ENCODE results near the gene POU6F2. TPM values are rescaled to one million over a fixed set of nuclear protein-coding genes. Genes with fewer than 3 reads are reported as not detected.

The POU6F2 gene
- total and polyA plus RNA-seq, 4 donors: 0.38 to 1.9 (median 1.5) TPM; not detected in 1

DNA sequence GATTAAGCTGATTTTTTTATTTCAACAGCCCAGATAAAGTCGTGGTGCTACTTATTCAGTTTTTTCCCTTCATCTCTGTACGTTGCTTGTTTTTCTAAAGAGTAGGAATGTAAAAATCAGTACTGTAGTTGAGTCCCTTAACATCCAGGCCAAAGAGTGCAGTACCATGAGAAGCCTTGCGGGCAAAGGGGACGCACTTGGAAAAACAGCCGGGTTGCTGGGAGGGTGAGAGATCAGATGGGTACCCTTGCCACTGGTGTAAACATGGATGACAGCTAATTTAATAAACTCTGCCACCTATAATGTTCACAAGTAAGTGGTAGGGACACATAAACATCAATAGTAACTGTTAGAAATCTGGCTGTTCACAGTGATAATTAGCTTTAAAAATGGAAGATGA lies 175.9 kb downstream of the POU6F2 start:
- no peak overlapping the region for H3K4me3 ChIP-seq (ENCODE audit: low read length in 2 of 2)
- ATAC-seq (ENCODE audit: low FRiP score): no peak
- no peaks in the 10 kb centered on the region for H3K27me3 ChIP-seq (ENCODE audit: control insufficient read depth in 1 of 2, insufficient read depth in 2 of 2, low read length in 1 of 2)
- no peaks in the 10 kb centered on the region for H3K9me3 ChIP-seq (ENCODE audit: control insufficient read depth, low read length)
- H3K27ac ChIP-seq (ENCODE audit: low read depth in 1 of 2, low read length in 2 of 2): no peak overlapping the region
- 51 to 58% methylated on average over 5 of the region's 5 CpGs for WGBS, 2 donors
- intact Hi-C loops (cut with DNase I): no loop called here
- no peaks in the 10 kb centered on the region for H3K4me1 ChIP-seq (ENCODE audit: control insufficient read depth in 1 of 2, insufficient read depth in 2 of 2, low read length in 2 of 2)
- no peak for DNase-seq
- H3K36me3 ChIP-seq (ENCODE audit: control insufficient read depth in 1 of 2, insufficient read depth in 2 of 2, low read length in 1 of 2): no peaks in the 10 kb centered on the region

DNA sequence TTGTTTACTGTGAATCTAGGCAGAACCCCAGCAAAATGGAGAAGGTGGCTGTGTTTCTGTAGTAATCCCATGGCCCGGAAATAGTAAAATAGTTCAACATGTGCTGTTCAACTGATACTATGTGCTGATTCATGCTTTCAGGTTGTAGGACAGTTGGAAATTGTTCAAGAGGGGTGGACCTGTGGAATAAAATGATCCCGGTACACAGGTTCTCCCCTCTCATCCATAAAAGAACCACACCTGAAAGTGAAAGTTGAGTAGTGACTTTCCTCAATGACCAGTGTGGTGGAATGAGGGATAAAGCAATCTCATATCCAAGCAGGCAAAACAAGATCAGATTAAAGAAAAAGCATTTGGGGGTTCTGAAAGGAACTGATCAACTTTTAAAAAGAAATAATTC lies 177.1 kb downstream of the POU6F2 start:
- Histone ChIP-seq H3K9me3 (ENCODE audit: control insufficient read depth, low read length) (no peaks in the 10 kb centered on the region), H3K27ac (ENCODE audit: low read depth in 1 of 2, low read length in 2 of 2) (no peak overlapping the region), H3K36me3 (ENCODE audit: control insufficient read depth in 1 of 2, insufficient read depth in 2 of 2, low read length in 1 of 2) (no peaks in the 10 kb centered on the region), H3K4me3 (ENCODE audit: low read length in 2 of 2) (no peak overlapping the region), H3K4me1 (ENCODE audit: control insufficient read depth in 1 of 2, insufficient read depth in 2 of 2, low read length in 2 of 2) (no peaks in the 10 kb centered on the region), H3K27me3 (ENCODE audit: control insufficient read depth in 1 of 2, insufficient read depth in 2 of 2, low read length in 1 of 2) (no peaks in the 10 kb centered on the region)
- intact Hi-C loops (cut with DNase I): no loop called here
- DNase-seq (no peak), ATAC-seq (ENCODE audit: low FRiP score) (no peak)
- WGBS, 2 donors: 80 to 96% methylated on average over 2 of the region's 2 CpGs

DNA sequence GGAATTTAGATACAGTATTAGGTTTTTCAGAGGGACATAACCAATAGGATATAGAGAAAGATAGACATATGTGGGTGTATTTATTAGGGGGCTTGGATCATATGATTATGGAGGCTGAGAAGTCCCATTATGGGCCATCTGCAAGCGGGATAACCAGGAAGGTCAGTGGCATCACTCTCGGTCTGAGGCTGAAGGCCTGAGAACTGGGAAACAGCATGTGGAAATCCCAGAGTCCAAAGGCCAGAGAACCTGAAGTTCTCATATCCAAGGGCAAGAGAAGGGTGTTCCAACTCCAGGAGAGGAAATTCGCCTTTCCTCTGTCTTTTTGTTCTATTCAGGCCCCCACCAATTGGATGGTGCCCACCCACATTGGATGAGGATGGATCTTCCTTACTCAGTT lies 180.7 kb downstream of the POU6F2 start:
- no peak for ATAC-seq (ENCODE audit: low FRiP score)
- DNase-seq: no peak
- Histone ChIP-seq H3K36me3 (ENCODE audit: control insufficient read depth in 1 of 2, insufficient read depth in 2 of 2, low read length in 1 of 2) (no peaks in the 10 kb centered on the region), H3K27ac (ENCODE audit: low read depth in 1 of 2, low read length in 2 of 2) (no peak overlapping the region), H3K4me3 (ENCODE audit: low read length in 2 of 2) (no peak overlapping the region), H3K27me3 (ENCODE audit: control insufficient read depth in 1 of 2, insufficient read depth in 2 of 2, low read length in 1 of 2) (no peaks in the 10 kb centered on the region), H3K9me3 (ENCODE audit: control insufficient read depth, low read length) (no peaks in the 10 kb centered on the region), H3K4me1 (ENCODE audit: control insufficient read depth in 1 of 2, insufficient read depth in 2 of 2, low read length in 2 of 2) (no peaks in the 10 kb centered on the region)
- intact Hi-C loops (cut with DNase I): no loop called here
- WGBS, 2 donors: 87 to 93% methylated on average over 3 of the region's 3 CpGs

GRCh38 chr7:39161903-39162302 lies 184.2 kb downstream of the POU6F2 start:
- 50 to 58% methylated on average over 2 of the region's 2 CpGs for WGBS, 2 donors
- intact Hi-C loops (cut with DNase I): no loop called here
- H3K4me1 ChIP-seq (ENCODE audit: control insufficient read depth in 1 of 2, insufficient read depth in 2 of 2, low read length in 2 of 2): no peaks in the 10 kb centered on the region
- H3K36me3 ChIP-seq (ENCODE audit: control insufficient read depth in 1 of 2, insufficient read depth in 2 of 2, low read length in 1 of 2): no peaks in the 10 kb centered on the region
- no peaks in the 10 kb centered on the region for H3K27me3 ChIP-seq (ENCODE audit: control insufficient read depth in 1 of 2, insufficient read depth in 2 of 2, low read length in 1 of 2)
- H3K9me3 ChIP-seq (ENCODE audit: control insufficient read depth, low read length): no peaks in the 10 kb centered on the region
- ATAC-seq (ENCODE audit: low FRiP score): no peak
- no peak for DNase-seq
- no peak overlapping the region for H3K27ac ChIP-seq (ENCODE audit: low read depth in 1 of 2, low read length in 2 of 2)
- no peak overlapping the region for H3K4me3 ChIP-seq (ENCODE audit: low read length in 2 of 2)

DNA sequence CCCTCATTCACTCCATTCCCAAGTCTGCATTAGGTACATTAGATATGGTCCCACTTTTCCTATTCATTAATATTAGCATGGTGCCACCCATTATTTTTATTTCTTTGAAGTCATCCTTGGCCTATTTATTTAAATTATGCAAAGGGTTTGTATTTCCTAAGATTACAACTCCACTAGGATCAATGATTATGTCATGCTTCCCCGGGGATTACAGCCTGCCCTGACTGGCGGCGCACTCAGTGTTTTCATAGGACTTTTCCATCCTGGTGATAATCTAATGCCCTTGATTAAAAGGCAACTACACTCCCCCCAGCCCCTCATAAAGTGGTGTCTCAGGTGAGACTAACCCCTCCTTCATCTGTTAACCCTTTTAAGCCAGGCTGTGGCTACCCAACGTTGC lies 187.2 kb downstream of the POU6F2 start:
- intact Hi-C loops (cut with DNase I): no loop called here
- ATAC-seq (ENCODE audit: low FRiP score): no peak

DNA sequence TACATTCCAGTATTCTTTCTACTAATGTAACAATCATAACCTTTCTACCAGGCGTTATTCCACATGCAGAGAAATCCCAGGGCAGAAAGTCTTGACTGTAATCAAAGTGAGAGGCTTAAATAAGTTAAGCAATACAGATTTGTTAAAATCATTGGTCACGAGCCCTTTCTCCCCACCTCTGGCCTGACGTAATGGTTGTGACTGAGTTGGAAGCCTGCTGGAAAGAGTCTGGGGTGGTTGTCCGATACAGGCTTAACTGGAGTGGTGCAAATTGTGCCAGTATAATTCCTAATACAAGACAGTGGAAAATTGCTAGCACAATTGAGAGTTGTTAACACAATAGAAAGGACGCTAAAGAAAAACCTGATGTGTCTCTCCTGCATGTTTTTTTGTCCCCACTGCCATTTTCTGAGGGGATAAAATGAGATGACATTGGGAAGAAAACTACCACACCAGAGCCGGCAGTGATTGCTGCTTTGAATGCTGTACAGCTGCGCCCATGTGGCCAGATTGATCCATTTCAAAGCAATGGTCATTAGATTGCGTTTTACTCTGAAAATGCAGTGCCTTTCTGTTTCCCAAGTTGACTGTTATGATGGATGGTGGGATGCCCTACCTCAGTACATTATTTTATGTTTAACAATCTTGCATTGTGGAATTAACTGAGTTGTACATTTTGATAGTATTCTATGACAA lies 190.8 kb downstream of the POU6F2 start:
- no peak for ATAC-seq (ENCODE audit: low FRiP score)
- no peak for DNase-seq
- Histone ChIP-seq H3K9me3 (ENCODE audit: control insufficient read depth, low read length) (no peaks in the 10 kb centered on the region), H3K27me3 (ENCODE audit: control insufficient read depth in 1 of 2, insufficient read depth in 2 of 2, low read length in 1 of 2) (no peaks in the 10 kb centered on the region), H3K27ac (ENCODE audit: low read depth in 1 of 2, low read length in 2 of 2) (no peak overlapping the region), H3K4me1 (ENCODE audit: control insufficient read depth in 1 of 2, insufficient read depth in 2 of 2, low read length in 2 of 2) (no peaks in the 10 kb centered on the region), H3K4me3 (ENCODE audit: low read length in 2 of 2) (no peak overlapping the region), H3K36me3 (ENCODE audit: control insufficient read depth in 1 of 2, insufficient read depth in 2 of 2, low read length in 1 of 2) (no peaks in the 10 kb centered on the region)
- 55 to 59% methylated on average over 8 of the region's 8 CpGs for WGBS, 2 donors
- intact Hi-C loops (cut with DNase I): no loop called here

More for the DNA sequence above, 187.2 kb downstream of the POU6F2 start:
- Histone ChIP-seq H3K4me3 (ENCODE audit: low read length in 2 of 2) (no peak overlapping the region), H3K4me1 (ENCODE audit: control insufficient read depth in 1 of 2, insufficient read depth in 2 of 2, low read length in 2 of 2) (no peaks in the 10 kb centered on the region), H3K9me3 (ENCODE audit: control insufficient read depth, low read length) (no peaks in the 10 kb centered on the region), H3K36me3 (ENCODE audit: control insufficient read depth in 1 of 2, insufficient read depth in 2 of 2, low read length in 1 of 2) (no peaks in the 10 kb centered on the region), H3K27me3 (ENCODE audit: control insufficient read depth in 1 of 2, insufficient read depth in 2 of 2, low read length in 1 of 2) (no peaks in the 10 kb centered on the region), H3K27ac (ENCODE audit: low read depth in 1 of 2, low read length in 2 of 2) (no peak overlapping the region)
- WGBS, 2 donors: 30 to 32% methylated on average over 4 of the region's 4 CpGs
- no peak for DNase-seq

DNA sequence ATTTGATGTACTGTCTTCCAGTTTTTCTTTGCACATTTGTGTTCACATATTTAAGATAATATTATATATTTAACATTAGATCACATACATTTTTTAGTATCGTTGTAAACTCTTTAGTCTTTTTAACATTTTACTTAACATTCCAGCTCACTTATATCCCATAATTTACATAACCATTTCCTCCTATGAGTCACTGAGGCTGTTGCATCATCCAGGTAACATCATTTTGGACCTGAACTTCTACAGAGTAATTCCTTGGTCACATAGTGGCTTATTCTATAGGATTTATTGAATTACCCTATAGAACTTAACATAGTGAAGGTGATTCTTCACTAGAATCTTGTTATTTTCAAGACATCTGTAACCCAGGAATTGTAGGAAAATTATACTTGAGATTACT lies 194.4 kb downstream of the POU6F2 start:
- Histone ChIP-seq H3K27ac (ENCODE audit: low read depth in 1 of 2, low read length in 2 of 2) (no peak overlapping the region), H3K4me3 (ENCODE audit: low read length in 2 of 2) (no peak overlapping the region), H3K9me3 (ENCODE audit: control insufficient read depth, low read length) (no peaks in the 10 kb centered on the region), H3K27me3 (ENCODE audit: control insufficient read depth in 1 of 2, insufficient read depth in 2 of 2, low read length in 1 of 2) (no peaks in the 10 kb centered on the region), H3K4me1 (ENCODE audit: control insufficient read depth in 1 of 2, insufficient read depth in 2 of 2, low read length in 2 of 2) (no peaks in the 10 kb centered on the region), H3K36me3 (ENCODE audit: control insufficient read depth in 1 of 2, insufficient read depth in 2 of 2, low read length in 1 of 2) (no peaks in the 10 kb centered on the region)
- intact Hi-C loops (cut with DNase I): no loop called here
- no peak for DNase-seq
- 26 to 39% methylated on average over 1 of the region's 1 CpG for WGBS, 2 donors
- ATAC-seq (ENCODE audit: low FRiP score): no peak

DNA sequence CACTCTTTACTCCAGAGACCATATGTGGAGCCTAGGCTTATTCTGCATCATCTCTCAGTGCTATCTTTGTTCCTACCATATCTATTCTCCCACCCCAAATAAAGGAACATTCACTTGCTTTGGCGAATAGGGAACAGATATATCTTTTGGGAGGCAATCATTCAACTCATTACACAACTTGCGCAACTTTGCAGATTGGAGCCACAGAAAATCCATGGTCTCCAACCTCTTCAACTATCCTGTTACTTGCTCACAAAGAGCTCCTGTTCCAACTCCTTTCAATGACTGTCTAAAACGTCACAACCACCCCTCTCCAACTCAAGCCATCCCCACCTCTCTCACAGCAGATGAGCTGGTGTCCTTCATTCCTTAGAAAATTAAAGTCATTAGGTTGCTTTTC lies 203.7 kb downstream of the POU6F2 start:
- DNase-seq (no peak), ATAC-seq (ENCODE audit: low FRiP score) (no peak)
- intact Hi-C loops (cut with DNase I): no loop called here
- 81 to 85% methylated on average over 3 of the region's 3 CpGs for WGBS, 2 donors
- H3K4me1 ChIP-seq (ENCODE audit: control insufficient read depth in 1 of 2, insufficient read depth in 2 of 2, low read length in 2 of 2): no peaks in the 10 kb centered on the region
- peaks cover 0 to 3% of the 10 kb centered on the region in 2 donors for H3K27me3 ChIP-seq (ENCODE audit: control insufficient read depth in 1 of 2, insufficient read depth in 2 of 2, low read length in 1 of 2)
- H3K27ac ChIP-seq (ENCODE audit: low read depth in 1 of 2, low read length in 2 of 2): no peak overlapping the region
- no peak overlapping the region for H3K4me3 ChIP-seq (ENCODE audit: low read length in 2 of 2)
- no peaks in the 10 kb centered on the region for H3K9me3 ChIP-seq (ENCODE audit: control insufficient read depth, low read length)
- H3K36me3 ChIP-seq (ENCODE audit: control insufficient read depth in 1 of 2, insufficient read depth in 2 of 2, low read length in 1 of 2): no peaks in the 10 kb centered on the region

GRCh38 chr7:39183796-39184195 lies 206.1 kb downstream of the POU6F2 start:
- Histone ChIP-seq H3K36me3 (ENCODE audit: control insufficient read depth in 1 of 2, insufficient read depth in 2 of 2, low read length in 1 of 2) (no peaks in the 10 kb centered on the region), H3K27ac (ENCODE audit: low read depth in 1 of 2, low read length in 2 of 2) (no peak overlapping the region), H3K4me1 (ENCODE audit: control insufficient read depth in 1 of 2, insufficient read depth in 2 of 2, low read length in 2 of 2) (no peaks in the 10 kb centered on the region), H3K27me3 (ENCODE audit: control insufficient read depth in 1 of 2, insufficient read depth in 2 of 2, low read length in 1 of 2) (peaks cover 0 to 3% of the 10 kb centered on the region in 2 donors), H3K9me3 (ENCODE audit: control insufficient read depth, low read length) (no peaks in the 10 kb centered on the region), H3K4me3 (ENCODE audit: low read length in 2 of 2) (no peak overlapping the region)
- 78 to 80% methylated on average over 2 of the region's 2 CpGs for WGBS, 2 donors
- no peak for ATAC-seq (ENCODE audit: low FRiP score)
- intact Hi-C loops (cut with DNase I): no loop called here
- DNase-seq: no peak

Data from aorta (tissue), 5 donors.